ENCODE data around the gene PXK.

Gene PXK

GRCh38 chr3:58379351-58380073 is 46.8 kb downstream of the PXK start:
- DNase-seq = no peak

GRCh38 chr3:58383476-58383875 is 50.8 kb downstream of the PXK start:
- no peak for DNase-seq

- DNase-seq = peak in 6 of 58 donors; percentile 4 to 42 (median 22)
These were observed 51.2 kb downstream of the PXK start for GRCh38 chr3:58383904-58384303.

GRCh38 chr3:58384381-58385090 is 51.8 kb downstream of the PXK start:
- DNase-seq = no peak

- peak in 48 of 58 donors; percentile 5 to 93 (median 57) for DNase-seq
These were observed 54.1 kb downstream of the PXK start for GRCh38 chr3:58386626-58387365.

- DNase-seq = no peak
These were observed 55.2 kb downstream of the PXK start for GRCh38 chr3:58387650-58388546.

GRCh38 chr3:58388550-58389091 is 55.9 kb downstream of the PXK start:
- DNase-seq = peak in 8 of 58 donors; percentile 7 to 69 (median 26)

GRCh38 chr3:58391156-58391865 is 58.6 kb downstream of the PXK start:
- no peak for DNase-seq

GRCh38 chr3:58392181-58392580 is 59.5 kb downstream of the PXK start:
- no peak for DNase-seq

- no peak for DNase-seq
These were observed 61.6 kb downstream of the PXK start for GRCh38 chr3:58394339-58394738.

- DNase-seq = peak in 22 of 58 donors; percentile 5 to 70 (median 28)
These were observed 66.1 kb downstream of the PXK start for GRCh38 chr3:58398669-58399333.

- DNase-seq = no peak
These were observed 70.9 kb downstream of the PXK start for GRCh38 chr3:58403513-58404109.

- DNase-seq = no peak
These were observed 71.7 kb downstream of the PXK start for GRCh38 chr3:58404396-58404795.

GRCh38 chr3:58408906-58409305 is 76.2 kb downstream of the PXK start:
- no peak for DNase-seq

- DNase-seq = no peak
These were observed 77.0 kb downstream of the PXK start for GRCh38 chr3:58409663-58410062.

- DNase-seq = no peak
These were observed 78.3 kb downstream of the PXK start for GRCh38 chr3:58411036-58411435.

GRCh38 chr3:58411851-58412830 is 79.4 kb downstream of the PXK start:
- no peak for DNase-seq

All from anterior cingulate cortex (tissue), 58 donors.